ENCODE measurements around the gene CEP170.

- TF ChIP-seq CTCF (IDR thresholded peaks at IDR 0.05) (no peak), POLR2A (IDR thresholded peaks at IDR 0.05) (no peak)
Measured at GRCh38 chr1:243253926-243254232, 1.2 kb downstream of the CEP170 start.

Data from Peyer's patch (tissue), 4 donors.